Peyer's patch (tissue), 4 donors: ENCODE data around the gene FUT3. TPM values are rescaled to one million over a fixed set of nuclear protein-coding genes. Genes with fewer than 3 reads are reported as not detected.
"Not testable (repeated sequence)": the region's sequence is repeated elsewhere in the genome, so short reads cannot be mapped to it uniquely, and the experiment has no call there.

Experiments used
- DNase-seq, 3 donors: peaks; one replicate each; pipeline ENCODE4 v3.0.0-alpha.2; 2017 to 2019
- H3K27ac ChIP-seq, 4 donors: fragments of 200-600 bp; sonication (generic); one replicate each; pipeline ENCODE4 v1.5.1; 2016 to 2019
- H3K27me3 ChIP-seq, 2 donors: fragments of 200-600 bp; sonication (generic); one replicate each; pipeline ENCODE4 v1.5.1; 2019
- H3K36me3 ChIP-seq, 3 donors: fragments of 200-600 bp; sonication (generic); one replicate each; pipeline ENCODE4 v1.5.1; 2016 to 2019
- H3K4me1 ChIP-seq, 4 donors: fragments of 200-600 bp; sonication (generic); one replicate each; pipeline ENCODE4 v1.5.1; 2016 to 2019
- H3K4me3 ChIP-seq, 4 donors: fragments of 200-600 bp; sonication (generic); 1 replicate in 3 of 4; 2 replicates in 1 of 4; pipeline ENCODE4 v1.5.1; 2016 to 2019; ENCODE audit warnings: mild to moderate bottlenecking in 1 of 4
- H3K9me3 ChIP-seq, 4 donors: fragments of 200-600 bp; sonication (generic); one replicate each; pipeline ENCODE4 v1.5.1; 2016 to 2019; ENCODE audit warnings: mild to moderate bottlenecking in 1 of 4
- POLR2A ChIP-seq, 2 donors: fragments of 450-650 bp; IDR thresholded peaks; one replicate each; pipeline ENCODE4 v1.5.1; 2017; ENCODE audit warnings: antibody characterized with exemption in 2 of 2, mild to moderate bottlenecking in 2 of 2, moderate library complexity in 2 of 2
- total RNA-seq, 4 donors: library from RNA; depleted of rRNA; stranded (reverse); fragments of >200 nt; gene quantifications; one replicate each; pipeline ENCODE4 v1.1.0, GENCODE V29; 2016
- TF ChIP-seq, protein P1 (sequence below), 6 experiments: fragments of 450-650 bp in 4 of 6; fragments of 200-600 bp in 2 of 6; sonication (generic) in 1 of 6; IDR thresholded peaks; one replicate each; pipeline ENCODE4 v1.5.1; 2017 to 2019; ENCODE audit warnings: antibody characterized with exemption in 6 of 6, mild to moderate bottlenecking in 3 of 6, moderate library complexity in 1 of 6

The FUT3 gene
- total RNA-seq, 4 donors from 2014 or later: 37.1 to 207 (median 155) TPM

- TF ChIP-seq POLR2A (IDR thresholded peaks at IDR 0.05): no peak
- TF ChIP-seq, protein P1, sequence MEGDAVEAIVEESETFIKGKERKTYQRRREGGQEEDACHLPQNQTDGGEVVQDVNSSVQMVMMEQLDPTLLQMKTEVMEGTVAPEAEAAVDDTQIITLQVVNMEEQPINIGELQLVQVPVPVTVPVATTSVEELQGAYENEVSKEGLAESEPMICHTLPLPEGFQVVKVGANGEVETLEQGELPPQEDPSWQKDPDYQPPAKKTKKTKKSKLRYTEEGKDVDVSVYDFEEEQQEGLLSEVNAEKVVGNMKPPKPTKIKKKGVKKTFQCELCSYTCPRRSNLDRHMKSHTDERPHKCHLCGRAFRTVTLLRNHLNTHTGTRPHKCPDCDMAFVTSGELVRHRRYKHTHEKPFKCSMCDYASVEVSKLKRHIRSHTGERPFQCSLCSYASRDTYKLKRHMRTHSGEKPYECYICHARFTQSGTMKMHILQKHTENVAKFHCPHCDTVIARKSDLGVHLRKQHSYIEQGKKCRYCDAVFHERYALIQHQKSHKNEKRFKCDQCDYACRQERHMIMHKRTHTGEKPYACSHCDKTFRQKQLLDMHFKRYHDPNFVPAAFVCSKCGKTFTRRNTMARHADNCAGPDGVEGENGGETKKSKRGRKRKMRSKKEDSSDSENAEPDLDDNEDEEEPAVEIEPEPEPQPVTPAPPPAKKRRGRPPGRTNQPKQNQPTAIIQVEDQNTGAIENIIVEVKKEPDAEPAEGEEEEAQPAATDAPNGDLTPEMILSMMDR (IDR thresholded peaks at IDR 0.05): peak in 4 of 6 experiments; percentile 12 to 23 (median 14)
- H3K27me3 ChIP-seq: no peaks in the 10 kb centered on the region
- no peak overlapping the region for H3K27ac ChIP-seq
- no peak for DNase-seq
- no peaks in the 10 kb centered on the region for H3K36me3 ChIP-seq
- no peaks in the 10 kb centered on the region for H3K9me3 ChIP-seq
- no peak overlapping the region for H3K4me3 ChIP-seq
- H3K4me1 ChIP-seq: no peaks in the 10 kb centered on the region
These were observed 13.7 kb upstream of the FUT3 start for GRCh38 chr19:5864725-5865486.

- no peak overlapping the region for H3K27ac ChIP-seq
- H3K4me3 ChIP-seq: no peak overlapping the region
- H3K4me1 ChIP-seq: no peaks in the 10 kb centered on the region
- no peak for TF ChIP-seq POLR2A (IDR thresholded peaks at IDR 0.05)
- DNase-seq: no peak
- no peaks in the 10 kb centered on the region for H3K36me3 ChIP-seq
- no peaks in the 10 kb centered on the region for H3K9me3 ChIP-seq
- no peaks in the 10 kb centered on the region for H3K27me3 ChIP-seq
These were observed 12.9 kb upstream of the FUT3 start for GRCh38 chr19:5864013-5864720.

- Histone ChIP-seq H3K4me3 (no peak overlapping the region), H3K4me1 (no peaks in the 10 kb centered on the region), H3K27me3 (no peaks in the 10 kb centered on the region), H3K9me3 (no peaks in the 10 kb centered on the region), H3K36me3 (no peaks in the 10 kb centered on the region), H3K27ac (no peak overlapping the region)
- no peak for TF ChIP-seq POLR2A (IDR thresholded peaks at IDR 0.05)
- TF ChIP-seq, protein P1 (IDR thresholded peaks at IDR 0.05): no peak
- DNase-seq: no peak
These were observed 11.9 kb upstream of the FUT3 start for GRCh38 chr19:5863030-5863665.

GRCh38 chr19:5857203-5858081 is 6.2 kb upstream of the FUT3 start:
- DNase-seq: no peak
- TF ChIP-seq, protein P1 (IDR thresholded peaks at IDR 0.05): no peak
- no peak for TF ChIP-seq POLR2A (IDR thresholded peaks at IDR 0.05)
- no peaks in the 10 kb centered on the region for H3K9me3 ChIP-seq
- H3K36me3 ChIP-seq: no peaks in the 10 kb centered on the region
- no peak overlapping the region for H3K4me3 ChIP-seq
- H3K27ac ChIP-seq: no peak overlapping the region
- H3K27me3 ChIP-seq: no peaks in the 10 kb centered on the region
- H3K4me1 ChIP-seq: no peaks in the 10 kb centered on the region

DNA sequence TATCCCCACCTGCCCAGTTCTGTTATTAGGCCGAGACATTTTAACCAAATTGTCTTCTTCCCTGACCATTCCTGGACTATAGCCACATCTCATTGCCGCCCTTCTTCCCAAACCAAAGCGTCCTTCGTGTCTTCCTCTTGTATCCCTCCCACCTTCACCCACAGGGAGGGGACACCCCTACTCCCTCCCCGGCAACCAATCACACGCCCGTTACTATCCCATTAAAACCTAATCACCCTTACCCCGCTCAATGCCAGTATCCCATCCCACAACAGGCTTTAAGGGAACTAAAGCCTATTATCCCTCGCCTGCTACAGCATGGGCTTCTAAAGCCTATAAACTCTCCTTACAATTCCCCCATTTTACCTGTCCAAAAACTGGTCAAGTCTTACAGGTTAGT is 3.9 kb upstream of the FUT3 start:
- H3K36me3 ChIP-seq, H3K27me3 ChIP-seq: not testable (repeated sequence)

GRCh38 chr19:5854121-5854520 is 2.9 kb upstream of the FUT3 start:
- not testable (repeated sequence) for H3K4me3 ChIP-seq

More for the DNA sequence above, 3.9 kb upstream of the FUT3 start:
- H3K4me3 ChIP-seq, H3K27ac ChIP-seq, H3K9me3 ChIP-seq, H3K4me1 ChIP-seq, DNase-seq: not testable (repeated sequence)

More at GRCh38 chr19:5854121-5854520, 2.9 kb upstream of the FUT3 start:
- H3K9me3 ChIP-seq, H3K36me3 ChIP-seq, H3K4me1 ChIP-seq, DNase-seq, H3K27me3 ChIP-seq, H3K27ac ChIP-seq: not testable (repeated sequence)
